ENCODE data around the gene CACNA1C. TPM values are rescaled to one million over a fixed set of nuclear protein-coding genes. Genes with fewer than 3 reads are reported as not detected.

The CACNA1C gene
- total RNA-seq, 2 experiments from 2014 or later = 0.69 to 1.4 TPM

GRCh38 chr12:2354151-2354991, 301.6 kb downstream of the CACNA1C start:
- CTCF ChIA-PET (ENCODE audit: unreplicated experiment) = interaction anchor here (0.6 kb wide), 2 partner anchors 40 to 602 kb away, joined by 3 to 8 read pairs; no protein-coding TSS in a partner anchor
- peak; percentile 63 for DNase-seq (ENCODE audit: low spot score)
- Histone ChIP-seq H3K36me3 (ENCODE audit: insufficient read depth, low read length) (no peaks in the 10 kb centered on the region), H3K9me3 (ENCODE audit: low read length) (no peaks in the 10 kb centered on the region), H3K9me2 (ENCODE audit: insufficient read depth, low read length) (no peaks in the 10 kb centered on the region), H4K20me1 (ENCODE audit: insufficient read depth, low read length) (no peaks in the 10 kb centered on the region), H3K4me1 (ENCODE audit: insufficient read depth, low read length, poor library complexity, severe bottlenecking) (peaks cover 52% of the 10 kb centered on the region), H3K4me2 (ENCODE audit: low read length) (peak overlapping the region; percentile 12), H3K4me3 (ENCODE audit: low read depth, low read length, poor library complexity, severe bottlenecking) (no peak overlapping the region), H3K27ac (ENCODE audit: low read depth, low read length, poor library complexity, severe bottlenecking) (no peak overlapping the region), H2AFZ (ENCODE audit: low read length) (peak overlapping the region; percentile 42; the same call in 1 of the 2 replicates), H3K79me2 (ENCODE audit: insufficient read depth, low read depth, low read length) (no peaks in the 10 kb centered on the region)
- intact Hi-C loops (cut with micrococcal nuclease; ENCODE audit: unreplicated experiment) = no loop called here
- TF ChIP-seq, protein P1, sequence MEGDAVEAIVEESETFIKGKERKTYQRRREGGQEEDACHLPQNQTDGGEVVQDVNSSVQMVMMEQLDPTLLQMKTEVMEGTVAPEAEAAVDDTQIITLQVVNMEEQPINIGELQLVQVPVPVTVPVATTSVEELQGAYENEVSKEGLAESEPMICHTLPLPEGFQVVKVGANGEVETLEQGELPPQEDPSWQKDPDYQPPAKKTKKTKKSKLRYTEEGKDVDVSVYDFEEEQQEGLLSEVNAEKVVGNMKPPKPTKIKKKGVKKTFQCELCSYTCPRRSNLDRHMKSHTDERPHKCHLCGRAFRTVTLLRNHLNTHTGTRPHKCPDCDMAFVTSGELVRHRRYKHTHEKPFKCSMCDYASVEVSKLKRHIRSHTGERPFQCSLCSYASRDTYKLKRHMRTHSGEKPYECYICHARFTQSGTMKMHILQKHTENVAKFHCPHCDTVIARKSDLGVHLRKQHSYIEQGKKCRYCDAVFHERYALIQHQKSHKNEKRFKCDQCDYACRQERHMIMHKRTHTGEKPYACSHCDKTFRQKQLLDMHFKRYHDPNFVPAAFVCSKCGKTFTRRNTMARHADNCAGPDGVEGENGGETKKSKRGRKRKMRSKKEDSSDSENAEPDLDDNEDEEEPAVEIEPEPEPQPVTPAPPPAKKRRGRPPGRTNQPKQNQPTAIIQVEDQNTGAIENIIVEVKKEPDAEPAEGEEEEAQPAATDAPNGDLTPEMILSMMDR (conservative IDR thresholded peaks at IDR 0.05; ENCODE audit: low read length) = no peak
- no peak for TF ChIP-seq EZH2phosphoT487 (IDR thresholded peaks at IDR 0.05; ENCODE audit: borderline replicate concordance, low read depth, low read length)
- BruUV-seq (replicated peaks) = no TSS peak
- POLR2A ChIA-PET = interaction anchor here (0.6 to 1.0 kb wide), 2 partner anchors 9 to 17 kb away, joined by 4 to 6 read pairs; no protein-coding TSS in a partner anchor

DNA sequence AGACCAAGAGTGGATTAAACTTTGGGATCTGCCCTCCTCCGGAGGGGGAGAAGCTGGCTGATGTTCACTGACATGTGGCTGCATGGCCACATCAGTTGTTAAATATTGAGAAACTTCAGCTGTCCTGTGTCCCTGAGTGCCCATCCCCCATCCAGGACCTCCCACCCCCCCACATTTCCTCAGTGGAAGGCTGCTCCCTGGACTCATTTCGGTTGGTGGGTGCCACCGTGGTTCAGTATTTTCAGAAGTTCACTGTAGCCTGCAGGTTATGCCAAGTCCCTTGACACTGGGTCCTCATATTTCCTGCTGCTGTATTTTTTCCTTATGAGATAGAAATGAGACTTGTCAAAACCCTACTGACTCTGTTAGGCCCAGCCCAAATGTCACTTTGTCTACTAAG, 302.4 kb downstream of the CACNA1C start:
- no peak for TF ChIP-seq EZH2phosphoT487 (IDR thresholded peaks at IDR 0.05; ENCODE audit: borderline replicate concordance, low read depth, low read length)
- TF ChIP-seq, protein P1 (conservative IDR thresholded peaks at IDR 0.05; ENCODE audit: low read length) = no peak
- peaks cover 52% of the 10 kb centered on the region for H3K4me1 ChIP-seq (ENCODE audit: insufficient read depth, low read length, poor library complexity, severe bottlenecking)
- ChIA-PET CTCF (ENCODE audit: unreplicated experiment) (no interaction called here), POLR2A (no interaction called here)
- no peak overlapping the region for H3K4me3 ChIP-seq (ENCODE audit: low read depth, low read length, poor library complexity, severe bottlenecking)
- H4K20me1 ChIP-seq (ENCODE audit: insufficient read depth, low read length) = no peaks in the 10 kb centered on the region
- H3K4me2 ChIP-seq (ENCODE audit: low read length) = no peak overlapping the region
- H2AFZ ChIP-seq (ENCODE audit: low read length) = no peak overlapping the region
- no peaks in the 10 kb centered on the region for H3K9me3 ChIP-seq (ENCODE audit: low read length)
- no peaks in the 10 kb centered on the region for H3K79me2 ChIP-seq (ENCODE audit: insufficient read depth, low read depth, low read length)
- BruUV-seq (replicated peaks) = no TSS peak
- H3K27ac ChIP-seq (ENCODE audit: low read depth, low read length, poor library complexity, severe bottlenecking) = no peak overlapping the region
- no peaks in the 10 kb centered on the region for H3K9me2 ChIP-seq (ENCODE audit: insufficient read depth, low read length)
- H3K36me3 ChIP-seq (ENCODE audit: insufficient read depth, low read length) = no peaks in the 10 kb centered on the region
- DNase-seq (ENCODE audit: low spot score) = no peak
- intact Hi-C loops (cut with micrococcal nuclease; ENCODE audit: unreplicated experiment) = no loop called here

GRCh38 chr12:2355604-2356003, 302.8 kb downstream of the CACNA1C start:
- H3K9me2 ChIP-seq (ENCODE audit: insufficient read depth, low read length) = no peaks in the 10 kb centered on the region
- peaks cover 49% of the 10 kb centered on the region for H3K4me1 ChIP-seq (ENCODE audit: insufficient read depth, low read length, poor library complexity, severe bottlenecking)
- H3K9me3 ChIP-seq (ENCODE audit: low read length) = no peaks in the 10 kb centered on the region
- no peaks in the 10 kb centered on the region for H3K79me2 ChIP-seq (ENCODE audit: insufficient read depth, low read depth, low read length)
- no peaks in the 10 kb centered on the region for H4K20me1 ChIP-seq (ENCODE audit: insufficient read depth, low read length)
- TF ChIP-seq, protein P1 (conservative IDR thresholded peaks at IDR 0.05; ENCODE audit: low read length) = peak; percentile 62
- no peak for TF ChIP-seq EZH2phosphoT487 (IDR thresholded peaks at IDR 0.05; ENCODE audit: borderline replicate concordance, low read depth, low read length)
- H3K4me2 ChIP-seq (ENCODE audit: low read length) = no peak overlapping the region
- H2AFZ ChIP-seq (ENCODE audit: low read length) = no peak overlapping the region
- H3K4me3 ChIP-seq (ENCODE audit: low read depth, low read length, poor library complexity, severe bottlenecking) = no peak overlapping the region
- intact Hi-C loops (cut with micrococcal nuclease; ENCODE audit: unreplicated experiment) = no loop called here
- no peaks in the 10 kb centered on the region for H3K36me3 ChIP-seq (ENCODE audit: insufficient read depth, low read length)
- ChIA-PET CTCF (ENCODE audit: unreplicated experiment) (interaction anchor here (0.6 kb wide), 1 partner anchor 55 kb away, joined by 3 read pairs; no protein-coding TSS in a partner anchor), POLR2A (no interaction called here)
- no TSS peak for BruUV-seq (replicated peaks)
- no peak overlapping the region for H3K27ac ChIP-seq (ENCODE audit: low read depth, low read length, poor library complexity, severe bottlenecking)
- DNase-seq (ENCODE audit: low spot score) = peak; percentile 20
